HG03558 (cell line): ENCODE results near the gene MRPS25.
A peak's percentile ranks its signal among the peaks of the same experiment; 100 is the strongest.

Experiments
- ATAC-seq: cut with Tn5 transposase; IDR thresholded peaks from one replicate; pipeline ENCODE4 v1.9.1; 2021; ENCODE audit warnings: moderate number of reproducible peaks; ENCODE audit not compliant: unreplicated experiment; ENCODE audit errors: extremely low read depth

Gene MRPS25

DNA sequence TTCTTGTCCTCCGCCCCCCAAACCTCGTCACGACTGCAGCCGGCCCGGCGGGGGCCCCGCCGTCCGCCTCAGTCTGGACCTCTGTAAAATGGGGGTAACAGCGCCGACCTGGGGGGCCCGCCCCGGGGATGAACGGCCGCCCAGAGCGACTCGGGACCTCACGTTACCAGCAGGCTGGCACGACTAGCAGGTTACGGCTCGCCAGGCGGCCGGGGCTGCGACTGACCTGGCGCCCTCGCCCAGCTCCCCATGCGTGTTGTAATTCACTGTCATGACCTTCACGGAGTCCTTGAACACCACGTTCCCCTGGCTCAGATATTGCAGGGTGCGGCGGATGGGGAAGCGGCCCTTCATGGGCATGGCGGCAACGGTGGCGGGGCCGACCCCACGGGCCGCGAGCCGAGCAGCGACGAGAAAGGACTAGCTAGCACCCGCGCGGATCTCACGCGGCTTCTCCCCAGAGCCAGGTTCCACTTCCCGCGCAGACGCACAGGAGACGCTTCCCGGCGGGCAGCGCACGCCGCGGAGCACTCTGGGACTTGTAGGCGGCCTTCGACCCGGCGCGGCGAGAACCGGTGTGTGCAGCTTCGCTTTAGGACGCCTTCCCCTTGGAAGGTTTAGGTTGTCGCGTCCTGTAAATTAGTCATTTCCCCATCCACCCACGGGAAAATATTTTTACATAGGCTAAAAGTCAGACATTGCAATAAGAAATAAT is at the start of gene MRPS25:
Gene MRPS25 (minus strand): TSS at position 481 of the 715 bp plus-strand sequence. CDS start 121 bp downstream, at position 360.
- peak; percentile 97 for ATAC-seq

- no peak for ATAC-seq
These were observed 48.8 kb upstream of the MRPS25 start for GRCh38 chr3:15113884-15114283.

DNA sequence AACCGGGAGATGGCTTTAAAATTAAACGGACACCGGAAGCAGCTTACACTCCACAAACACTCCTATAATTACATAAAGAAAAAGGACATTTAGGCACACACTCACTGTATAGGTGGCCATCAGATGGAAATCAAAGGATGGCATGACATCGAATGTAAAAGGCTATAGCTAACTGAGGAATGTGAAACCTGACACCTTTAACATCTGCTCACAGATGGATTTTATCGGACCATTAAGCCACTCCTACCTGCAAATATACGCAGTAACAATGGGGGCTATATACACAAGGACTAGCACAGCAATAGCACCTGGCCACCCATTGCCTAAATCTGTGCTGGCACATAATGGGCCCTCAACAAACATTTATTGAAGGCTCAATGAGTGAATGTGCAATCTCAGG is 48.4 kb upstream of the MRPS25 start:
- ATAC-seq, result no peak

- no peak for ATAC-seq
These were observed 46.9 kb upstream of the MRPS25 start for GRCh38 chr3:15112011-15112410.

GRCh38 chr3:15110206-15110605 is 45.1 kb upstream of the MRPS25 start:
- no peak for ATAC-seq

- ATAC-seq, result no peak
These were observed 43.8 kb upstream of the MRPS25 start for GRCh38 chr3:15108869-15109268.

GRCh38 chr3:15108082-15108545 is 43.0 kb upstream of the MRPS25 start:
- ATAC-seq, result no peak

- no peak for ATAC-seq
These were observed 42.2 kb upstream of the MRPS25 start for GRCh38 chr3:15107075-15107947.

DNA sequence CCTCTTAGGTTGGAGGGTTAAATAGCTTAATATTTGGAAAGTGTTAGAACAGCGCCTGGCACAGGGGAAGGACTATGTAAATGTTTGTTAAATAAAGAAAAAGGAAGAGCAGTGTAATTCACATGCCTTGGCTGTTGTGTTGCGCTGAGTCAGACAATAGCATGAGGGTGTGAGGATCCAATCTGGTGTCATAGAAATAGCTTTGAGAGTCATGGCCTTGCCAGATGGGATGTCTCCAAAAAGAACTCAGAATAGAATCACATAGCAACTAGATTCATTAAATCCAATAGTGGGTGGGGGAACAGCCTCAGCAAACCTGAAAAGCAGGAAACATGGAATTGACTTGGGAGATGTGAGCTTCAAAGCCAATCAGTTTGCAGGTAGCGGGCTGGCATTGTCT is 37.7 kb upstream of the MRPS25 start:
- no peak for ATAC-seq

DNA sequence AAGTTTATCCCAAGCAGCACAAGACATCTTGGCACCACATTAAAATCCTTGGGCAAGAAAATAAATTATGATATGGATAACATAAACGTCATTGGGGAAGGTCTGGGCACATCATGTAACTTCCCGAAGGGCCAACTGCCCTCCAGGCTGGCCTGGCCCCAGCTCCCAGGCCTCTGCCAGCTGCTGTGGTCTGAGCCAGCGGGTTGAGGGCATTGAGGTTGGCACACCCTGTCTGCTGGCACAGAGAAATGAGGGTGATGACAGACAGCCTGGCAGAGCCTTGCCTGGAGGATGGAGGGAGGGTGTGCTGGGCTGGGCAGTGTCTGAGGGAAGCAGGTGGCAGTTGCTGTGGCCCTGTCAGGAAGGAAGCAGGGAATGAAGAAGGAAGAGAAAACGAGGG is 37.1 kb upstream of the MRPS25 start:
- no peak for ATAC-seq

DNA sequence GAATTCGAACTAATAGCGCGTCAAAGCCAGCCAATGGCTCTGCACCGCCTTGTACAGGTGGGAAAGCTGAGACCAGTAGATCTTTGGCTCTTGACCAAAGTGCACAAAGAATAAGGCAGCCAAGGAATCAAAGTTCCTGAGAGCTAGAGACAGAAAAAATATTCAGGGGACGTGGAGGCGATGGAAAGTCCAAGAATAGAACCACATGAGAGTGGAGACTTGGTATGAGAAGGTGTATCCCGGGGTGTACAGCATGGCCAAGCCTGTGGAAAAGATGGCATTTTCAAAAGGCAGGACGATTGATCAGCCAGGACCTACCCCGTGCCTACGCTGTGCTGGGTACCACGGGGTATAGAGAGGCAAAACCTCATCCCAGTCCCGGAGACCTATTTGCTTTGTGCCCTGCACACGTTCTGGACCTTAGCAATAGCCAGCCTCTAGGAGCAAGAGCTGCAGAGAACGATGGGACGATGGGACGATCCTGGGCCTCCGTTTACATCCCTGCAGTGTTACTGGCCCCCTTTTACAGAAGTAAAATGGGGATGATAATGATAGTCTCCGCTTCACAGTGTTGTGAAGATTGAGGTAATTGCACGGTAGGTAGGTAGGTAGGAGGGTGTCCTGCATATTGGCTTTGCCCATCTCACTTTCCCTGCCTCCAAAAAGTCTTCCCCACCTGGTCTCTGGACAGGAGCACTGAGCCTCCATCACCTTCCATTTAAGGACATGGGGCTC is 34.4 kb upstream of the MRPS25 start:
- no peak for ATAC-seq

DNA sequence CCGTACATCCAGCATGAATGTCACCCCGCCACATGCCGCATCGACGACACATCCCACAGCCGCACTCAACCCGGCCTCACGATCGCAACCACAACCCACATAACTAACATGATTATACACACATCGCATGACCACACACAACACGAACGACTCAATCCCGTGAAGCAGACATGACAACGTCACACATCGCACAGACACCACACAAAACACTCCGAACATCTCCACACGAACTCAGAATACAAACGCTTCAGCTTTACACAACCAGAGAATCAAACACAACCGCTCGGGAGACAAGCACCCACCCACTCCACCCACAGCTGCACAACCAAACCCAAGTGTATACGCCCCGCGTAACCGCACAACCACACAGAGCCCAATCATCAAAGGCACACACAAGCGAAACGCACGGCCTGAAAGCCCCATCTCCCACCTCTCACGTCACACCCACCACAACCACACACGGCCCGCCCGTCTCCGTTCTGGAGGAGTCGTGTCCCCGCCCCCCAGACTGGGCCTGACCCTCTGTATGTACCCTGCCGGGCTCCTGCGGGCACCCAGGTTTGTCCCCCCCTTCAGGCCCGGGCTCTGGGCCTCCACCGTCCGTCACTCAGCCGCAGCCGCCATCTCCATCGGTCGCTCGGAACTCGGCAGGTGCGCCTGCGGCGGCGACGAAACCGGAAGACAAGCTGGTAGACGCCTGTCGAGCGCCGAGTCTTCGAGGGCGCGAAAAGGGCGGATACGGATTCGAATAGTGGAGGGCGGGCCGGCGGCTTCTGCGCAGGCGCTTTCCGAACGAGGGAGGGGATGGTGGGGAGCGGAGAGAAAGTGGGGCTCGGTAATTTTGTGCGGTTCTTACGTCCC is 33.6 kb upstream of the MRPS25 start, which contains the start of gene RBSN:
Gene RBSN (minus strand): TSS at position 646 of the 861 bp plus-strand sequence. CDS start 3,028 bp downstream, outside the sequence.
- ATAC-seq, result peak; percentile 86

DNA sequence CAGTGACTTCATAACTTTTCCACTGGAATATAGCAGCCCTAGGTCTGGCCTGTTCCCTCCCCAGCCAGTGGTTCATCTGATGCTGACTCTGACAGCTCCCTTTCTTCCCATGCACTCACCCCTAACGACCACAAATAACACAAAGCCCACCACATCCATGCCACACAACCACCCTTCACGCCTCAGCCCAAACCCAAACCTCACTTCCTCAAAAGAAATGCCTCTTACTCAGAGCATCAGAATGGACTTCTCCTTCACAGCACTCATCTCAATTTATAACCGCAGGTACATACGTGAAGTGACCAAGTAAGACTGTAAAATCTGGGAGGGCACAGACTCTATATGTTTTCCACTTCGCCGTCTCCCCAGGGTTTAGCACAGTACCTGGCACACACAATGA is 32.8 kb upstream of the MRPS25 start:
- no peak for ATAC-seq

DNA sequence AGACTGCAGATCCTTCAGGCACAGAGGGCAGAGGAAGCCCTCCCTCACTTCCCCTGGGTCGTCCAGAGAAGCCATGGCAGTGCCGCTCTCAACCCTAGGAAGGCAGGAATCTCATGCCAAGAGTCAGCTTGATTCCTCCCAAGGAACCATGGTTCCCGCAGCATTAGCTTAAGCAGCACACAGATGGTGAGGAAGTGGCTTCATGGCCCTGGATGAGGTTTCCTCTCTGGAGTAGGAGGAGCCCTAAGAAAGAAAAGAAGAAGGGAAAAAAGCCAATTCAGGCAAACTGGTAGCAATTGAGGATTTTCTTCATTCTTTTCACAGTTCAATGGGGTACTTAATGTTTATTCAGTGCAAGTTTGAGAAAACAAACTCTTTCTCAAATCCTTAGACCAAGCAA is 30.9 kb upstream of the MRPS25 start:
- ATAC-seq, result no peak

DNA sequence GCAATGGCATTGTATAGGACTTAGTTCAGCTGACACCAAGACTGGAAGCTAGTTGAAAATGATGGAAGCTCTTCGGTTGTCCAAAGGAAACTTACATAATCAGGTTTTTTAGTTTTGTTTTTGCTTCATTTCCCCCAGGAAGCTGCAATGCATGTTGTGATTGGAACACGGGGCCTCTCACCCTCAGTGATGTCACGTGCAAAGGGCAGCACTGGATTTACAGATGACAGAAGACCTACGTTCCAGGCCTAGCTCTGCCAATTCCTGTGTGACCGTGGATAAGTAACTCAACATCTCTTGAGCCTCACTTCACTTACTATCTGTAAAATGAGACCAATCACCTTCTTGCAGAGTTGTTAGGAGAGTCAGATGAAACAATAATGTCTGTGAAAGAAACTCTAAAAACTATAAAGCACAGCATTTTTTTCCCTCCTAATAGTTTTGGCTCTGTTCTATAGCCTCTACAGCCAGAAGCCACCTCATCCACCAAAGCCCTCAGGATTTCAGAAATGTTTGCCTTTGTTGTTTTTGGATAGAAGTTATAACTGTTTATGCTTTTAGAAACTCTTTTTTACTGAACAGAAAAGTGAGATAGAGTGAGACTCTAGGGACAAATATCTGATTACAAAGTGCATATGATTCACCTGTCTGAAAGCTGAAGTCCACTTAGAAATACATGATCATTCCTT is 29.2 kb upstream of the MRPS25 start:
- no peak for ATAC-seq

GRCh38 chr3:15092686-15093085 is 27.6 kb upstream of the MRPS25 start:
- no peak for ATAC-seq

GRCh38 chr3:15091575-15091974 is 26.5 kb upstream of the MRPS25 start:
- no peak for ATAC-seq

DNA sequence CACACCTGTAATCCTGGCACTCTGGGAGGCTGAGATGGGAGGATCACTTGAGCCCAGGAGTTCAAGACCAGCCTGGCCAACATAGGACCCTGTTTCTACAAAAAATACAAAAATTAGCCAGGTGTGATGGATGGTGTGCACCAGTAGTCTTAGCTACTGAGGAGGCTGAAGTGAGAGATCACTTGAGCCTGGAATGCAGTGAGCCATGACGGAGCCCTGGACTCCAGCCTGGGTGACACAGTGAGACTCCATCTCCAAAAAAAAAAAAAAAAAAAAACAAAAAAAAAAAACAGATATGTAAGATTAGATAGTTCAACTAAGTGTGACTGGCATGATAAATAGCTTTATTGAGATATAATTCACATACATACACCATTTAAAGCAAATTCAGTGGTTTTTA is 24.1 kb upstream of the MRPS25 start:
- no peak for ATAC-seq

GRCh38 chr3:15086699-15087098 is 21.6 kb upstream of the MRPS25 start:
- ATAC-seq, result no peak
